Measurements from ENCODE around the gene OPCML.

DNA sequence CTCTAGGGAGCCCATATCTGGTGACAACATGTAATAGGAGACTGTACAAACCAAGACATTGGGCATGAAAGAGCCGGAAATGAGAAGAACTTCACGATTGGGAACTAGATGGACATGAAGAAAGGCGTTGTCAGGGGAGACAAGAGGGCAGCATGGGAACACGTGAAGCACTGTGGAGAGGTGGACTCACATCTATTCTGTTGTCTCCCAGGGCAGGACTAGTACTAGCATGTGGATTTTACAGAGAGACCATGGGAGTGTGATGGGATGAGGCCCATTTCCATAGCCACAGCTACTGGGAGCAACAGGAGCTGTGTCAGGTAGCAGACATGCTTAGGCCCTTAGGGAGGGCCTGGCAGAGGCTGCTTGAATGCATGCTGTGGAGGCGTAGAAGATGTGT lies 333.9 kb downstream of the OPCML start:
- TF ChIP-seq, protein P1, sequence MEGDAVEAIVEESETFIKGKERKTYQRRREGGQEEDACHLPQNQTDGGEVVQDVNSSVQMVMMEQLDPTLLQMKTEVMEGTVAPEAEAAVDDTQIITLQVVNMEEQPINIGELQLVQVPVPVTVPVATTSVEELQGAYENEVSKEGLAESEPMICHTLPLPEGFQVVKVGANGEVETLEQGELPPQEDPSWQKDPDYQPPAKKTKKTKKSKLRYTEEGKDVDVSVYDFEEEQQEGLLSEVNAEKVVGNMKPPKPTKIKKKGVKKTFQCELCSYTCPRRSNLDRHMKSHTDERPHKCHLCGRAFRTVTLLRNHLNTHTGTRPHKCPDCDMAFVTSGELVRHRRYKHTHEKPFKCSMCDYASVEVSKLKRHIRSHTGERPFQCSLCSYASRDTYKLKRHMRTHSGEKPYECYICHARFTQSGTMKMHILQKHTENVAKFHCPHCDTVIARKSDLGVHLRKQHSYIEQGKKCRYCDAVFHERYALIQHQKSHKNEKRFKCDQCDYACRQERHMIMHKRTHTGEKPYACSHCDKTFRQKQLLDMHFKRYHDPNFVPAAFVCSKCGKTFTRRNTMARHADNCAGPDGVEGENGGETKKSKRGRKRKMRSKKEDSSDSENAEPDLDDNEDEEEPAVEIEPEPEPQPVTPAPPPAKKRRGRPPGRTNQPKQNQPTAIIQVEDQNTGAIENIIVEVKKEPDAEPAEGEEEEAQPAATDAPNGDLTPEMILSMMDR (IDR thresholded peaks at IDR 0.05): no peak
- TF ChIP-seq POLR2A (IDR thresholded peaks at IDR 0.05) (no peak), POLR2AphosphoS5 (IDR thresholded peaks at IDR 0.05) (no peak)

All from suprapubic skin (tissue), 4 donors.